IMR-90 (cell line): ENCODE data around the gene ZNF677. TPM values are rescaled to one million over a fixed set of nuclear protein-coding genes. Genes with fewer than 3 reads are reported as not detected.

Experiments
- ATAC-seq: fragments of 200-7000 bp; cut with Tn5 transposase; 2 replicates; pipeline ENCODE4 v1.9.1; 2020; ENCODE audit warnings: low read depth, mild to moderate bottlenecking, moderate library complexity
- BruUV-seq: library from RNA; stranded (reverse); fragments of 400-500 nt; replicated peaks from 2 replicates; lab custom pipeline; 2021; lab: Mats Ljungman, UMichigan
- CTCF ChIA-PET: fragments of 300-600 bp; formaldehyde crosslinking; extraction: SDS; loops from one replicate; lab custom pipeline; 2021; ENCODE audit warnings: antibody characterized with exemption; lab: Yijun Ruan, JAX
- POLR2A ChIA-PET: fragments of 300-600 bp; sonication (Branson Sonifier 250); formaldehyde crosslinking; loops from one replicate; lab custom pipeline; 2022; ENCODE audit warnings: antibody characterized with exemption; ENCODE audit not compliant: unreplicated experiment; lab: Charles Lee
- DNase-seq: peaks from one replicate; pipeline ENCODE4 v3.0.0; 2013
- H2AFZ ChIP-seq: replicated peaks from 2 replicates; pipeline ENCODE3; 2013; ENCODE audit warnings: low read length, mild to moderate bottlenecking; ENCODE audit not compliant: poor library complexity
- H2AK5ac ChIP-seq: 2 replicates; pipeline ENCODE4 v1.6.1; 2013; ENCODE audit warnings: low read depth, low read length, inconsistent platforms
- H2AK9ac ChIP-seq: replicated peaks from 2 replicates; pipeline ENCODE3; 2013; ENCODE audit warnings: mild to moderate bottlenecking, low read depth, low read length, moderate library complexity; ENCODE audit not compliant: poor library complexity
- H2BK120ac ChIP-seq: 2 replicates; pipeline ENCODE4 v1.6.1; 2013; ENCODE audit warnings: low read depth, low read length, inconsistent platforms
- H2BK15ac ChIP-seq: 3 replicates; pipeline ENCODE4 v1.6.1; 2013; ENCODE audit warnings: low read depth, low read length, inconsistent platforms
- H2BK20ac ChIP-seq: 2 replicates; pipeline ENCODE4 v1.6.1; 2013; ENCODE audit warnings: low read depth, mild to moderate bottlenecking, inconsistent platforms, low read length, moderate library complexity
- H2BK5ac ChIP-seq: 2 replicates; pipeline ENCODE4 v1.6.1; 2013; ENCODE audit warnings: mild to moderate bottlenecking, low read depth, low read length, inconsistent platforms; ENCODE audit not compliant: poor library complexity, severe bottlenecking
- H3K14ac ChIP-seq: replicated peaks from 2 replicates; pipeline ENCODE4 v1.6.1; 2013; ENCODE audit warnings: low read depth, low read length, inconsistent platforms
- H3K18ac ChIP-seq: 2 replicates; pipeline ENCODE4 v1.6.1; 2013; ENCODE audit warnings: low read depth, low read length, control low read depth
- H3K23ac ChIP-seq: 2 replicates; pipeline ENCODE4 v1.6.1; 2013; ENCODE audit warnings: low read depth, low read length, inconsistent platforms
- H3K27ac ChIP-seq: 2 replicates; pipeline ENCODE4 v1.5.1; 2013; ENCODE audit warnings: mild to moderate bottlenecking, control low read depth, low read length; ENCODE audit not compliant: insufficient read depth
- H3K27me3 ChIP-seq: 2 replicates; pipeline ENCODE4 v1.6.1; 2013; ENCODE audit warnings: low read length; ENCODE audit not compliant: control insufficient read depth, insufficient read depth
- H3K36me3 ChIP-seq: 2 replicates; pipeline ENCODE4 v1.6.1; 2013; ENCODE audit warnings: low read length, mixed read lengths; ENCODE audit not compliant: control insufficient read depth, insufficient read depth
- H3K4ac ChIP-seq: 2 replicates; pipeline ENCODE4 v1.6.1; 2013; ENCODE audit warnings: low read depth, low read length, inconsistent platforms
- H3K4me1 ChIP-seq: 2 replicates; pipeline ENCODE4 v1.6.1; 2013; ENCODE audit warnings: low read length, mixed read lengths; ENCODE audit not compliant: control insufficient read depth, insufficient read depth
- H3K4me2 ChIP-seq: 2 replicates; pipeline ENCODE4 v1.6.1; 2013; ENCODE audit warnings: low read depth, mild to moderate bottlenecking, control low read depth, low read length, moderate library complexity
- H3K4me3 ChIP-seq: 2 replicates; pipeline ENCODE4 v1.5.1; 2013; ENCODE audit warnings: low read depth, mild to moderate bottlenecking, control low read depth, low read length, moderate library complexity; ENCODE audit not compliant: insufficient read depth
- H3K56ac ChIP-seq: 2 replicates; pipeline ENCODE4 v1.6.1; 2013; ENCODE audit warnings: low read length, inconsistent platforms; ENCODE audit not compliant: insufficient read depth; ENCODE audit errors: extremely low read depth
- H3K79me1 ChIP-seq, 2 experiments: 2 replicates each; pipeline ENCODE4 v1.6.1; 2013; ENCODE audit warnings: low read length in 2 of 2, inconsistent platforms in 1 of 2, low read depth in 1 of 2
- H3K9ac ChIP-seq: 2 replicates; pipeline ENCODE4 v1.6.1; 2013; ENCODE audit warnings: low read depth, low read length, control low read depth
- H3K9me1 ChIP-seq: 2 replicates; pipeline ENCODE4 v1.6.1; 2013; ENCODE audit warnings: low read length, inconsistent platforms; ENCODE audit not compliant: insufficient read depth
- H3K9me3 ChIP-seq: 2 replicates; pipeline ENCODE4 v1.6.1; 2013; ENCODE audit warnings: low read length; ENCODE audit not compliant: control insufficient read depth, insufficient read depth
- H4K20me1 ChIP-seq: 2 replicates; pipeline ENCODE4 v1.6.1; 2013; ENCODE audit warnings: low read length, inconsistent platforms; ENCODE audit not compliant: insufficient read depth
- H4K5ac ChIP-seq: 2 replicates; pipeline ENCODE4 v1.6.1; 2013; ENCODE audit warnings: mild to moderate bottlenecking, low read depth, low read length, control low read depth
- H4K8ac ChIP-seq, 2 experiments: 2 replicates each; pipeline ENCODE4 v1.6.1; 2013; ENCODE audit warnings: low read depth in 2 of 2, low read length in 2 of 2, control low read depth in 1 of 2, inconsistent platforms in 1 of 2
- H4K91ac ChIP-seq: 2 replicates; pipeline ENCODE4 v1.6.1; 2013; ENCODE audit warnings: low read depth, low read length, inconsistent platforms; ENCODE audit not compliant: insufficient read depth
- BHLHE40 ChIP-seq: fragments of 150-350 bp; IDR thresholded peaks from 2 replicates; pipeline ENCODE4 v1.6.1; 2016; ENCODE audit warnings: mild to moderate bottlenecking, low read depth, low read length
- CHD1 ChIP-seq: IDR thresholded peaks from 2 replicates; pipeline ENCODE4 v1.6.1; 2012; ENCODE audit warnings: low read depth, low read length, improper control_type of control experiment
- MAFK ChIP-seq: IDR thresholded peaks from 2 replicates; pipeline ENCODE4 v1.6.1; 2012; ENCODE audit warnings: low read depth, low read length, improper control_type of control experiment
- MAZ ChIP-seq: IDR thresholded peaks from 2 replicates; pipeline ENCODE4 v1.6.1; 2012; ENCODE audit warnings: low read depth, mild to moderate bottlenecking, low read length, improper control_type of control experiment, moderate library complexity, borderline replicate concordance
- NFE2L2 ChIP-seq: fragments of 150-350 bp; IDR thresholded peaks from 2 replicates; pipeline ENCODE4 v1.6.1; 2016; ENCODE audit warnings: low read depth, mild to moderate bottlenecking, low read length
- POLR2A ChIP-seq: IDR thresholded peaks from 2 replicates; pipeline ENCODE4 v1.6.1; 2012; ENCODE audit warnings: mild to moderate bottlenecking, low read depth, low read length
- RFX5 ChIP-seq: IDR thresholded peaks from 2 replicates; pipeline ENCODE4 v1.8.0; 2012; ENCODE audit warnings: low read depth, mild to moderate bottlenecking, low read length, moderate library complexity
- SMC3 ChIP-seq: fragments of 150-350 bp; IDR thresholded peaks from 2 replicates; pipeline ENCODE4 v1.6.1; 2016; ENCODE audit warnings: low read depth, mild to moderate bottlenecking, antibody characterized with exemption, low read length, moderate library complexity
- WGBS, 2 experiments: methylation state at CpG; one replicate each; pipeline versions ENCODE4 v1.1.5 to v1.1.7; 2013; ENCODE audit warnings: missing lambda C conversion rate in 2 of 2; ENCODE audit not compliant: insufficient read length in 1 of 2; ENCODE audit errors: extremely low coverage in 2 of 2; 5-methylcytosine and 5-hydroxymethylcytosine counted together
- dilution Hi-C: fragments of 300-500 bp; cut with HindIII; formaldehyde crosslinking; loops from one replicate; pipeline ENCODE4 v1.14.3; 2018; ENCODE audit warnings: low sequenced_read_pairs; ENCODE audit not compliant: unreplicated experiment
- in situ Hi-C: fragments of 300-500 bp; cut with MboI; formaldehyde crosslinking; loops from 3 replicates; pipeline ENCODE4 v1.14.3; 2019; ENCODE audit warnings: low sequenced_read_pairs, inconsistent platforms, mixed read lengths
- intact Hi-C: fragments of 100-400 bp; cut with micrococcal nuclease; formaldehyde crosslinking; loops from 2 replicates; pipeline ENCODE4 v1.10.0; 2022
- polyA plus RNA-seq, 3 experiments: library from polyadenylated mRNA; depleted of rRNA; stranded (reverse); fragments of >200 nt; gene quantifications; 2 replicates each; pipeline ENCODE4 v1.2.3, GENCODE V29; 2012; ENCODE audit warnings: low replicate concordance in 1 of 3
- total RNA-seq: library from RNA; depleted of rRNA; stranded (reverse); fragments of >200 nt; gene quantifications from 2 replicates; pipeline ENCODE4 v1.2.3, GENCODE V29; 2012
- TF ChIP-seq, protein P1 (sequence below): conservative IDR thresholded peaks from 2 replicates; pipeline ENCODE4 v1.5.1; 2012; ENCODE audit warnings: mild to moderate bottlenecking, low read depth, low read length, improper control_type of control experiment
- TF ChIP-seq, protein P2 (sequence below): fragments of 150-350 bp; IDR thresholded peaks from 2 replicates; pipeline ENCODE4 v1.6.1; 2016; ENCODE audit warnings: low read depth, mild to moderate bottlenecking, low read length, moderate library complexity, borderline replicate concordance

ZNF677 gene
- total and polyA plus RNA-seq, 2 of the 4 experiments (the other 2 are of a cell fraction): 6.8 to 7.0 TPM

DNA sequence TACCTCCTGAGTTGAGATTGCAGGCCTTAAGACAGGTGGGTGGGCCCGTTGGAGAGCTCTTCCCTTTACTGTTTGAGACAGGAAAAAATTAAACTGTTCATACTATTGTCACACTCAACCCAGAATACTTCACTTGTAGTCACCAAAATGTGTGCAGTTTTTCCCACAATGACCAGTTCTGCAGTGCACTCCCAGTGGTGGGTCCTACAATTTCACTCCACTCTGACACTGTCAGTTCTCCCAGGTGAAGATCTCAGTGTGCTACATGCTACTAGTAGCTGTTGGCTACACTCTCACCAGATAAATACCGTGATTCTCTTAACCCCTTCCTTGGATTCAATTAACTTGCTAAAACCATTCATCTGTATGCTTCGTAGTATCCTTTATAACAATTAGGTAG is 64.4 kb downstream of the ZNF677 start:
- in situ Hi-C loops: no loop called here

More for the DNA sequence above, 64.4 kb downstream of the ZNF677 start:
- intact Hi-C loops: loop anchor here (10.0 kb wide), 5 partner anchors 195 to 835 kb away; partner anchors contain the start of gene ZNF765
- DNase-seq: no peak
- Histone ChIP-seq H2AK9ac (no peak overlapping the region), H3K56ac (no peak overlapping the region), H3K9ac (no peak overlapping the region), H3K9me1 (no peaks in the 10 kb centered on the region), H2BK120ac (no peak overlapping the region), H2BK15ac (no peak overlapping the region), H3K4ac (no peak overlapping the region), H3K27ac (no peak overlapping the region), H2BK20ac (no peak overlapping the region), H4K5ac (no peak overlapping the region), H3K4me3 (no peak overlapping the region), H2AK5ac (no peak overlapping the region), H3K27me3 (no peaks in the 10 kb centered on the region), H3K4me2 (no peak overlapping the region), H3K14ac (no peak overlapping the region), H4K20me1 (no peaks in the 10 kb centered on the region), H3K79me1 (peaks cover 8 to 12% of the 10 kb centered on the region in 2 experiments; a peak in 3 of 4 replicates), H3K23ac (no peak overlapping the region), H2BK5ac (no peak overlapping the region), H4K8ac (no peak overlapping the region), H3K9me3 (peaks cover 2% of the 10 kb centered on the region; the same call in 1 of the 2 replicates), H2AFZ (no peak overlapping the region), H3K4me1 (peaks cover 3% of the 10 kb centered on the region; the same call in 1 of the 2 replicates), H3K36me3 (peaks cover 8% of the 10 kb centered on the region), H3K18ac (no peak overlapping the region), H4K91ac (no peak overlapping the region)
- TF ChIP-seq BHLHE40: no peak
- TF ChIP-seq, protein P1, sequence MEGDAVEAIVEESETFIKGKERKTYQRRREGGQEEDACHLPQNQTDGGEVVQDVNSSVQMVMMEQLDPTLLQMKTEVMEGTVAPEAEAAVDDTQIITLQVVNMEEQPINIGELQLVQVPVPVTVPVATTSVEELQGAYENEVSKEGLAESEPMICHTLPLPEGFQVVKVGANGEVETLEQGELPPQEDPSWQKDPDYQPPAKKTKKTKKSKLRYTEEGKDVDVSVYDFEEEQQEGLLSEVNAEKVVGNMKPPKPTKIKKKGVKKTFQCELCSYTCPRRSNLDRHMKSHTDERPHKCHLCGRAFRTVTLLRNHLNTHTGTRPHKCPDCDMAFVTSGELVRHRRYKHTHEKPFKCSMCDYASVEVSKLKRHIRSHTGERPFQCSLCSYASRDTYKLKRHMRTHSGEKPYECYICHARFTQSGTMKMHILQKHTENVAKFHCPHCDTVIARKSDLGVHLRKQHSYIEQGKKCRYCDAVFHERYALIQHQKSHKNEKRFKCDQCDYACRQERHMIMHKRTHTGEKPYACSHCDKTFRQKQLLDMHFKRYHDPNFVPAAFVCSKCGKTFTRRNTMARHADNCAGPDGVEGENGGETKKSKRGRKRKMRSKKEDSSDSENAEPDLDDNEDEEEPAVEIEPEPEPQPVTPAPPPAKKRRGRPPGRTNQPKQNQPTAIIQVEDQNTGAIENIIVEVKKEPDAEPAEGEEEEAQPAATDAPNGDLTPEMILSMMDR: no peak
- TF ChIP-seq, protein P2, sequence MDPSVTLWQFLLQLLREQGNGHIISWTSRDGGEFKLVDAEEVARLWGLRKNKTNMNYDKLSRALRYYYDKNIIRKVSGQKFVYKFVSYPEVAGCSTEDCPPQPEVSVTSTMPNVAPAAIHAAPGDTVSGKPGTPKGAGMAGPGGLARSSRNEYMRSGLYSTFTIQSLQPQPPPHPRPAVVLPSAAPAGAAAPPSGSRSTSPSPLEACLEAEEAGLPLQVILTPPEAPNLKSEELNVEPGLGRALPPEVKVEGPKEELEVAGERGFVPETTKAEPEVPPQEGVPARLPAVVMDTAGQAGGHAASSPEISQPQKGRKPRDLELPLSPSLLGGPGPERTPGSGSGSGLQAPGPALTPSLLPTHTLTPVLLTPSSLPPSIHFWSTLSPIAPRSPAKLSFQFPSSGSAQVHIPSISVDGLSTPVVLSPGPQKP: no peak
- no peak for TF ChIP-seq NFE2L2
- no peak for TF ChIP-seq SMC3
- TF ChIP-seq RFX5: no peak
- no peak for TF ChIP-seq MAFK
- TF ChIP-seq MAZ: no peak
- TF ChIP-seq CHD1: no peak
- no peak for TF ChIP-seq POLR2A
- dilution Hi-C loops: no loop called here
- CTCF ChIA-PET: no interaction called here
- BruUV-seq: no TSS peak
- ATAC-seq: no peak
- POLR2A ChIA-PET: no interaction called here
- WGBS, 2 experiments: no CpG with 5 or more reads among the region's 3 CpGs
